Bronchial epithelial cell (primary cell): ENCODE data around the gene TRIM23. TPM values are rescaled to one million over a fixed set of nuclear protein-coding genes. Genes with fewer than 3 reads are reported as not detected.

Experiments used
- DNase-seq: peaks from one replicate; pipeline ENCODE4 v3.0.0-alpha.2; 2010; ENCODE audit warnings: low read depth
- FAIRE-seq: peaks from 2 replicates; lab custom pipeline; 2011; peaks lifted over from hg19 to GRCh38; lab: Jason Lieb, UNC
- H3K27me3 ChIP-seq: 2 replicates; pipeline ENCODE4 v1.5.1; 2011; ENCODE audit warnings: low read length; ENCODE audit not compliant: control insufficient read depth, insufficient read depth
- H3K36me3 ChIP-seq: 2 replicates; pipeline ENCODE4 v1.5.1; 2011; ENCODE audit warnings: low read length; ENCODE audit not compliant: control insufficient read depth, insufficient read depth
- H3K4me3 ChIP-seq: 2 replicates; pipeline ENCODE4 v1.5.1; 2011; ENCODE audit warnings: mild to moderate bottlenecking, low read depth, low read length, control low read depth
- total RNA-seq: library from RNA; depleted of rRNA; stranded (reverse); fragments of >200 nt; gene quantifications from 2 replicates; pipeline ENCODE4 v1.2.1, GENCODE V29; 2014
- TF ChIP-seq, protein P1 (sequence below): IDR thresholded peaks from 2 replicates; pipeline ENCODE4 v1.5.1; 2011; ENCODE audit warnings: mild to moderate bottlenecking, moderate library complexity, low read length, control low read depth, inconsistent platforms; ENCODE audit not compliant: insufficient read depth, severe bottlenecking

Gene TRIM23
- total RNA-seq, 1 donor from 2014 or later, result 20.5 TPM

DNA sequence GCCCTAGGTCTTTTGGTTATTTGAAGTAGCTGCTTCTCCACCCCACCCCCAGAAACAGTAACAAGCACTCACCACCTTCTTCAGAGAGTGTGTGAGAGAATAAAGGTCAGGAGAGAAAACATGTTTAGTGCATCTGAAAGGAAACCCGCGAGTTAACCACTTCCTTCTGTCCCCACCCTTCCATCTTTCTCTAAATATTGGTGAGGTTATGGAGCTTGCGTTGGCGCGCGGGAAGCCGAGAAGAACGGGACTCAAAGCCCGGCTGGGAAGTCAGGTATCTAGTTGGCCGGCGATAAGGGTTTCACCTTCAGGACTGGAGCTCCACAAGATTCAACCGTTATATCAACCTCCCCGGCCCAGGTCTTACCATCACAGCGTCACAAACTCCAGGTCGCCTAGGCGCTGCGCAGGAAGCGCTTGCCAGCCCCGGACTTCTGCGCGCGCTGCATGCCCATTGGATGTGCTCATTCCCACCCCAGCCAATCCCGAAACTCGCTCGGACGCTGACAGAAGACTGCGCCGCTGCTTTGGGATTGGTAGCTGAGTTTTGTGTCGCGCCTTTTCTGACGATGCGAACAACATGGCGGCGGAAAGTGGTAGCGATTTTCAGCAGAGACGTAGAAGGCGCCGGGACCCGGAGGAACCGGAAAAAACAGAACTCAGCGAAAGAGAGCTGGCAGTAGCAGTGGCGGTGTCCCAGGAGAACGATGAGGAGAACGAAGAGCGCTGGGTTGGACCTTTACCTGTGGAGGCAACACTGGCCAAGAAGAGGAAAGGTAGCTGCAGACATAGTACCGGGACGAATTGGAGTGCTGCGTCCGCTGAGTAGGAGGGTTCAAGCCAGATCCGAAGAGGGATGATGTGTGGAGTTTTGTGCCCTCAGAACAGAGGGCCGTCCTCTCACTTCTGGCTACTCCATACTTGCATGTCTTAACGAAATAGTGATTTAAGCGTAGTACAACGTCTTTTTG, 61.1 kb downstream of the TRIM23 start, which contains the start of the genes CENPK and PPWD1:
TSS of gene CENPK (minus strand) at position 438 of the 971 bp plus-strand sequence. CDS start 8,261 bp downstream, outside the sequence.
TSS of gene PPWD1 (plus strand) at position 566 of the 971 bp plus-strand sequence. CDS start at position 581, 15 bp downstream.
- Histone ChIP-seq H3K36me3 (no peaks in the 10 kb centered on the region), H3K27me3 (no peaks in the 10 kb centered on the region), H3K4me3 (peak within 1 kb of the TSS; percentile 63)
- no peak for FAIRE-seq
- DNase-seq, result peak; percentile 92
- TF ChIP-seq, protein P1, sequence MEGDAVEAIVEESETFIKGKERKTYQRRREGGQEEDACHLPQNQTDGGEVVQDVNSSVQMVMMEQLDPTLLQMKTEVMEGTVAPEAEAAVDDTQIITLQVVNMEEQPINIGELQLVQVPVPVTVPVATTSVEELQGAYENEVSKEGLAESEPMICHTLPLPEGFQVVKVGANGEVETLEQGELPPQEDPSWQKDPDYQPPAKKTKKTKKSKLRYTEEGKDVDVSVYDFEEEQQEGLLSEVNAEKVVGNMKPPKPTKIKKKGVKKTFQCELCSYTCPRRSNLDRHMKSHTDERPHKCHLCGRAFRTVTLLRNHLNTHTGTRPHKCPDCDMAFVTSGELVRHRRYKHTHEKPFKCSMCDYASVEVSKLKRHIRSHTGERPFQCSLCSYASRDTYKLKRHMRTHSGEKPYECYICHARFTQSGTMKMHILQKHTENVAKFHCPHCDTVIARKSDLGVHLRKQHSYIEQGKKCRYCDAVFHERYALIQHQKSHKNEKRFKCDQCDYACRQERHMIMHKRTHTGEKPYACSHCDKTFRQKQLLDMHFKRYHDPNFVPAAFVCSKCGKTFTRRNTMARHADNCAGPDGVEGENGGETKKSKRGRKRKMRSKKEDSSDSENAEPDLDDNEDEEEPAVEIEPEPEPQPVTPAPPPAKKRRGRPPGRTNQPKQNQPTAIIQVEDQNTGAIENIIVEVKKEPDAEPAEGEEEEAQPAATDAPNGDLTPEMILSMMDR, result no peak

DNA sequence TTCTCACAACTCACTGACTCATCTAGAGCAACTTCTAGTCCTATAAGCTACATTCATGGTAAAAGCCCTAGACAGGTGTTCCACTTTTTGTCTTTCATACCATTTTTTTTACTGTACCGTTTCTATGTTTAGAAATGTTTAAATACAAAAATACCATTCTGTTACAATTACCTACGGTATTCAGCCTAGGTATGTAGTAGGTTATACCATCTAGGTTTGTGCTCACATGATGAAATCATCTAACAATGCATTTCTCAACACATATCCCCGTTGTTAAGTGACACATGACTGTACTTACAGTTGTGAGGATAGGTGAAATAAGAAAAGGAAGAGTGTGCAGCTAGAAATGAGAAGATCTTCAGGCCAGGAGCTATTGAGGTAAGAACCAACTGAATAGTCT, 67.4 kb downstream of the TRIM23 start:
- H3K36me3 ChIP-seq, result no peaks in the 10 kb centered on the region
- DNase-seq, result no peak
- H3K27me3 ChIP-seq, result no peaks in the 10 kb centered on the region
- TF ChIP-seq, protein P1, result no peak
- H3K4me3 ChIP-seq, result no peak overlapping the region
- FAIRE-seq, result no peak

DNA sequence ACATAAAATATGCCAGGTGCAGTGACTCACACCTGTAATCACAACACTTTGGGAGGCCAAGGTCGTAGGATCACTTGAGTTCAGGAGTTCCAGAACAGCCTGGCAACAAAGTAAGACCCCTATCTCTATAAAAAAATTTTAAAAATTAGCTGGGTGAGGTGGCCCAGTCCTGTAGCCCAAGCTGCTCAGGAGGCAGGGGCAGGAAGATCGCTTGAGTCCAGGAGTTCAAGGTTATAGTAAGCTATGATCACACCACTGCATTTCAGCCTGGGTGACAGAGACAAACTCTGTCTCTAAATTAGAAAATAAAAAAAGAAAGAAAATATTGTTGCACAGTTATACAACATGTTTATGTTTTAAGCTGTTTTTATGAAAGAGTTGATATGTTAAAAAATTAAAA, 68.0 kb downstream of the TRIM23 start:
- FAIRE-seq (no peak), DNase-seq (no peak)
- TF ChIP-seq, protein P1, result no peak
- H3K36me3 ChIP-seq, result no peaks in the 10 kb centered on the region
- H3K4me3 ChIP-seq, result no peak overlapping the region
- no peaks in the 10 kb centered on the region for H3K27me3 ChIP-seq

DNA sequence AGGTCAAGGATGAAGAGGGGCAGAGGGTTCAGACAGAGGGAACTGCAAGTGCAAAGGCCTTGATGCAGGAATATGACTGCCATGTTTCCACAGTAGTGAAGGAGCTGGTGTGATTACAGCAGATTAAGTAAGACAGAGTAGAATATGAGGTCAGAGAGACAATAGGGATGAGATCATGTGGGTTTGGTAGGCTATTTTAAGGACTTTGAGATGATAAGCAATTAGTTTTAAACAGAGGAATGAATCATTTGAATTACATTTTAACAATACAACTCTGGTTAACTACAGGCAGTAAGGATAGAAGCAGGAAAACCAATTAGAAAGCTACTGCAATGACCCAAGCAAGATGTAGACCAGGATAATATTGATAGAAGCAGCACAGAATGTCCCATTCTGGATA, 68.8 kb downstream of the TRIM23 start:
- FAIRE-seq (no peak), DNase-seq (no peak)
- Histone ChIP-seq H3K4me3 (no peak overlapping the region), H3K27me3 (no peaks in the 10 kb centered on the region), H3K36me3 (no peaks in the 10 kb centered on the region)
- TF ChIP-seq, protein P1, result no peak

DNA sequence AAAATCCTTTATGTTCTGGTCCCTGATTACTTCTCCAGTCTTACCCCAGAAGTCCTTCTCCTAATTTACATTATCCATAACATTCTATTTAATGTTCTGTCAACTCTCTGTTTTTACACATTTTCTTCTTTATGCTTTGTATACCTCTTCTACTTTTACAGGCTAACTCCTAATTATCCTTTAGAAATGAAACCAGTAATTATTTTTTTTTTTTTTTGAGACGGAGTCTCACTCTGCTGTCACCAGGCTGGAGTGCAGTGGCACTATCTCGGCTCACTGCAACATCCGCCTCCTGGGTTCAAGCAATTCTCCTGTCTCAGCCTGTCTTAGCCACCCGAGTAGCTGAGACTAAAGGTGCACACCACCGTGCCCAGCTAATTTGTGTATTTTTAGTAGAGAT, 70.2 kb downstream of the TRIM23 start:
- Histone ChIP-seq H3K36me3 (no peaks in the 10 kb centered on the region), H3K4me3 (no peak overlapping the region), H3K27me3 (no peaks in the 10 kb centered on the region)
- FAIRE-seq, result no peak
- TF ChIP-seq, protein P1, result no peak
- no peak for DNase-seq
